Measurements from ENCODE around the gene TPD52L1.
"Not testable (repeated sequence)": the region's sequence is repeated elsewhere in the genome, so short reads cannot be mapped to it uniquely, and the experiment has no call there.

The TPD52L1 gene

DNA sequence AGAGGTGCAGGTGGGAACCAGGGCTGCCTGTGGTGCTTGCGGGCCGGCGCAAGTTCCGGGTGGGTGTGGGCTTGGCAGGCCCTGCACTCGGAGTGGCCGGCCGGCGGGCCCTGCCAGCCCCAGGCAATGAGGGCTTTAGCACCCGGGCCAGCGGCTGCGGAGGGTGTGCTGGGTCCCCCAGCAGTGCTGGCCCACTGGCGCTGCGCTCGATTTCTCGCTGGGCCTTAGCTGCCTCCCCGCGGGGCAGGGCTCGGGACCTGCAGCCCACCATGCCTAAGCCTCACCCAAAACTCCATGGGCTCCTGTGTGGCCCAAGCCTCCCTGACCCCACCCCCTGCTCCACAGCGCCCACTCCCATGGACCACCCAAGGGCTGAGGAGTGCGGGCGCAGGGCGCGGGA, 27.7 kb upstream of the TPD52L1 start:
- not testable (repeated sequence) for H3K4me1 ChIP-seq (ENCODE audit: control insufficient read depth, insufficient read depth, low read depth, low read length); H3K4ac ChIP-seq (ENCODE audit: low read depth in 1 of 2, low read length in 2 of 2); H3K23ac ChIP-seq (ENCODE audit: low read length in 2 of 2); H3K4me3 ChIP-seq (ENCODE audit: insufficient read depth in 1 of 2, low read depth in 1 of 2, low read length in 2 of 2); H3K36me3 ChIP-seq (ENCODE audit: control insufficient read depth in 1 of 2, insufficient read depth in 2 of 2, low read depth in 1 of 2, low read length in 2 of 2); H3K79me1 ChIP-seq (replicated peaks; ENCODE audit: low read length, poor library complexity, severe bottlenecking); DNase-seq; H3K14ac ChIP-seq (ENCODE audit: low read length in 2 of 2); H4K91ac ChIP-seq (ENCODE audit: low read length); H2BK120ac ChIP-seq (ENCODE audit: low read depth, low read length); H4K8ac ChIP-seq (ENCODE audit: low read length); H3K18ac ChIP-seq (ENCODE audit: low read depth in 1 of 2, low read length in 2 of 2); H2BK15ac ChIP-seq (ENCODE audit: low read depth, poor library complexity, severe bottlenecking); H3K9ac ChIP-seq (ENCODE audit: low read length); H3K9me3 ChIP-seq (ENCODE audit: control insufficient read depth, low read length); H3K4me2 ChIP-seq (ENCODE audit: low read length, poor library complexity, severe bottlenecking); H2AK5ac ChIP-seq (ENCODE audit: low read length, severe bottlenecking); H2AFZ ChIP-seq (ENCODE audit: low read depth, low read length); H3K27ac ChIP-seq (ENCODE audit: low read length, poor library complexity, severe bottlenecking); H2BK5ac ChIP-seq (ENCODE audit: low read depth, low read length, poor library complexity, severe bottlenecking); H3K27me3 ChIP-seq (ENCODE audit: control insufficient read depth in 1 of 2, insufficient read depth in 1 of 2, low read length in 2 of 2); H2BK12ac ChIP-seq (ENCODE audit: low read length in 2 of 2)
- 98% methylated on average over 11 of the region's 23 CpGs for WGBS

DNA sequence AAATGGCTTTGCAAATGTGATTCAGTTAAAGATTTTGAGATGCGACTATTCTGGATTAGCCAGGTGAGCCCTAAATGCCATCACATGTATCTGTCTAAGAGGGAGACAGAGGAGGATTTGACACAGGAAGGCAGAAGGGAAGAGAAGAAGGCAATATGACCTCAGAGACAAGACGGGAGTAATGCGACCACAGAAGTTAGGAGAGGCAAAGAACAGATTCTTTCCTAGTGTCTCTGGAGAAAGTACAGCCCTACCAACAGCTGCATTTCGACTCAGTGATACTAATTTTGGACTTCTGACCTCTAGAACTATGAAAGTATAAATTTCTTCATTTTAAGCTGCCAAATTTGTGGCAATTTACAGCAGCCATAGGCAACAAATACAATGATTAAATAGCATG, 24.2 kb upstream of the TPD52L1 start:
- no peak overlapping the region for H3K4me2 ChIP-seq (ENCODE audit: low read length, poor library complexity, severe bottlenecking)
- no peak overlapping the region for H2AFZ ChIP-seq (ENCODE audit: low read depth, low read length)
- no peak overlapping the region for H2BK120ac ChIP-seq (ENCODE audit: low read depth, low read length)
- no peak overlapping the region for H3K18ac ChIP-seq (ENCODE audit: low read depth in 1 of 2, low read length in 2 of 2)
- no peaks in the 10 kb centered on the region for H3K4me1 ChIP-seq (ENCODE audit: control insufficient read depth, insufficient read depth, low read depth, low read length)
- DNase-seq = no peak
- no peak overlapping the region for H3K4me3 ChIP-seq (ENCODE audit: insufficient read depth in 1 of 2, low read depth in 1 of 2, low read length in 2 of 2)
- no peak overlapping the region for H2AK5ac ChIP-seq (ENCODE audit: low read length, severe bottlenecking)
- H3K23ac ChIP-seq (ENCODE audit: low read length in 2 of 2) = no peak overlapping the region
- no peak overlapping the region for H3K9ac ChIP-seq (ENCODE audit: low read length)
- H2BK5ac ChIP-seq (ENCODE audit: low read depth, low read length, poor library complexity, severe bottlenecking) = no peak overlapping the region
- H4K91ac ChIP-seq (ENCODE audit: low read length) = no peak overlapping the region
- H3K9me3 ChIP-seq (ENCODE audit: control insufficient read depth, low read length) = no peaks in the 10 kb centered on the region
- no peak overlapping the region for H4K8ac ChIP-seq (ENCODE audit: low read length)
- 89% methylated on average over 3 of the region's 4 CpGs for WGBS
- H2BK12ac ChIP-seq (ENCODE audit: low read length in 2 of 2) = no peak overlapping the region
- no peak overlapping the region for H3K14ac ChIP-seq (ENCODE audit: low read length in 2 of 2)
- H3K79me1 ChIP-seq (replicated peaks; ENCODE audit: low read length, poor library complexity, severe bottlenecking) = no peaks in the 10 kb centered on the region
- H3K27ac ChIP-seq (ENCODE audit: low read length, poor library complexity, severe bottlenecking) = no peak overlapping the region
- no peak overlapping the region for H3K4ac ChIP-seq (ENCODE audit: low read depth in 1 of 2, low read length in 2 of 2)
- no peaks in the 10 kb centered on the region for H3K27me3 ChIP-seq (ENCODE audit: control insufficient read depth in 1 of 2, insufficient read depth in 1 of 2, low read length in 2 of 2)
- no peaks in the 10 kb centered on the region for H3K36me3 ChIP-seq (ENCODE audit: control insufficient read depth in 1 of 2, insufficient read depth in 2 of 2, low read depth in 1 of 2, low read length in 2 of 2)
- no peak overlapping the region for H2BK15ac ChIP-seq (ENCODE audit: low read depth, poor library complexity, severe bottlenecking)

DNA sequence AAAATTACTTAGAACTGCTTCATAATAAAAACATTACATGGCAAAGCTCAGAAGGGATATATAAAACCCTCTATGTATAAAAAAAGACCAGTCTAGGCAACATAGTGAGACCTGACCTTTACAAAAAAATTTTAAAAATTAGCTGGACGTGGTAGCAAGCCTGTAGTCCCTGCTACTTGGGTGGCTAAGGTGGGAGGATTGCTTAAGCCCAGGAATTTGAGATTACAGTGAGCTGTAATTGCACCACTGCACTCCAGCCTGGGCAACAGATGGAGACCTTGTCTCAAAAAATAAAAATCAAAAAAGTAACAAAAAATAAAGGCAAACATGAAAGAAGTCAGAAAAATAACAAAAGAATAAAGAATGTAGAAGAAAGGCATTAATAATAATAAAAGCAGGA, 21.5 kb upstream of the TPD52L1 start:
- H4K91ac ChIP-seq (ENCODE audit: low read length) = no peak overlapping the region
- H2BK5ac ChIP-seq (ENCODE audit: low read depth, low read length, poor library complexity, severe bottlenecking) = no peak overlapping the region
- no peak overlapping the region for H3K14ac ChIP-seq (ENCODE audit: low read length in 2 of 2)
- no peak overlapping the region for H3K9ac ChIP-seq (ENCODE audit: low read length)
- no peak for DNase-seq
- WGBS = 55% methylated on average over 1 of the region's 1 CpG
- H3K23ac ChIP-seq (ENCODE audit: low read length in 2 of 2) = no peak overlapping the region
- H3K36me3 ChIP-seq (ENCODE audit: control insufficient read depth in 1 of 2, insufficient read depth in 2 of 2, low read depth in 1 of 2, low read length in 2 of 2) = no peaks in the 10 kb centered on the region
- H3K18ac ChIP-seq (ENCODE audit: low read depth in 1 of 2, low read length in 2 of 2) = no peak overlapping the region
- H2BK15ac ChIP-seq (ENCODE audit: low read depth, poor library complexity, severe bottlenecking) = no peak overlapping the region
- no peak overlapping the region for H2BK120ac ChIP-seq (ENCODE audit: low read depth, low read length)
- no peaks in the 10 kb centered on the region for H3K79me1 ChIP-seq (replicated peaks; ENCODE audit: low read length, poor library complexity, severe bottlenecking)
- no peak overlapping the region for H2AK5ac ChIP-seq (ENCODE audit: low read length, severe bottlenecking)
- H2BK12ac ChIP-seq (ENCODE audit: low read length in 2 of 2) = no peak overlapping the region
- no peak overlapping the region for H4K8ac ChIP-seq (ENCODE audit: low read length)
- H3K4me3 ChIP-seq (ENCODE audit: insufficient read depth in 1 of 2, low read depth in 1 of 2, low read length in 2 of 2) = no peak overlapping the region
- no peak overlapping the region for H3K4ac ChIP-seq (ENCODE audit: low read depth in 1 of 2, low read length in 2 of 2)
- no peaks in the 10 kb centered on the region for H3K9me3 ChIP-seq (ENCODE audit: control insufficient read depth, low read length)
- no peaks in the 10 kb centered on the region for H3K27me3 ChIP-seq (ENCODE audit: control insufficient read depth in 1 of 2, insufficient read depth in 1 of 2, low read length in 2 of 2)
- no peak overlapping the region for H3K27ac ChIP-seq (ENCODE audit: low read length, poor library complexity, severe bottlenecking)
- H3K4me1 ChIP-seq (ENCODE audit: control insufficient read depth, insufficient read depth, low read depth, low read length) = no peaks in the 10 kb centered on the region
- H2AFZ ChIP-seq (ENCODE audit: low read depth, low read length) = no peak overlapping the region
- H3K4me2 ChIP-seq (ENCODE audit: low read length, poor library complexity, severe bottlenecking) = no peak overlapping the region

DNA sequence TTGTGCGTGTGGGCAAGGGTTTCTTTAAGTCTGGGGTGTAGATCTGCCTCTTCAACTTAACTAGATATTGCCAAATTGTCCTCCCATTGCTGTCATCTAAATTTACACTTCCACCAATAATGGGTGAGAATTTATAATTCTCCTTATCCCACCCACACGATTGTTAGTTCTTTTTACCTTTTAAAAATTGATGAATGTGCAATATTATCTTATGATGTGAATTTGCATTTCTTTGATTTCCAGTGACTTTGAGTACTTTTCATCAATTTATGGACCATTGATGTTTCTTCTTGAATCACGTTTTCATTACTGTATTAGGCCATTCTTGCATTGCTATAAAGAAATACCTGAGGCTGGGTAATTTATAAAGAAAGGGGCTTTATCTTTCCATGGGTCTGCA, 17.2 kb upstream of the TPD52L1 start:
- Histone ChIP-seq H2BK5ac (ENCODE audit: low read depth, low read length, poor library complexity, severe bottlenecking) (no peak overlapping the region), H3K4me1 (ENCODE audit: control insufficient read depth, insufficient read depth, low read depth, low read length) (no peaks in the 10 kb centered on the region), H3K9me3 (ENCODE audit: control insufficient read depth, low read length) (no peaks in the 10 kb centered on the region), H3K14ac (ENCODE audit: low read length in 2 of 2) (no peak overlapping the region), H3K23ac (ENCODE audit: low read length in 2 of 2) (no peak overlapping the region), H3K79me1 (replicated peaks; ENCODE audit: low read length, poor library complexity, severe bottlenecking) (no peaks in the 10 kb centered on the region), H2AFZ (ENCODE audit: low read depth, low read length) (no peak overlapping the region), H3K4me3 (ENCODE audit: insufficient read depth in 1 of 2, low read depth in 1 of 2, low read length in 2 of 2) (no peak overlapping the region), H2BK15ac (ENCODE audit: low read depth, poor library complexity, severe bottlenecking) (no peak overlapping the region), H3K4ac (ENCODE audit: low read depth in 1 of 2, low read length in 2 of 2) (no peak overlapping the region), H3K36me3 (ENCODE audit: control insufficient read depth in 1 of 2, insufficient read depth in 2 of 2, low read depth in 1 of 2, low read length in 2 of 2) (no peaks in the 10 kb centered on the region), H3K18ac (ENCODE audit: low read depth in 1 of 2, low read length in 2 of 2) (no peak overlapping the region), H3K9ac (ENCODE audit: low read length) (no peak overlapping the region), H2BK120ac (ENCODE audit: low read depth, low read length) (no peak overlapping the region), H2BK12ac (ENCODE audit: low read length in 2 of 2) (no peak overlapping the region), H4K91ac (ENCODE audit: low read length) (no peak overlapping the region), H3K27me3 (ENCODE audit: control insufficient read depth in 1 of 2, insufficient read depth in 1 of 2, low read length in 2 of 2) (no peaks in the 10 kb centered on the region), H4K8ac (ENCODE audit: low read length) (no peak overlapping the region), H3K4me2 (ENCODE audit: low read length, poor library complexity, severe bottlenecking) (no peak overlapping the region), H2AK5ac (ENCODE audit: low read length, severe bottlenecking) (no peak overlapping the region), H3K27ac (ENCODE audit: low read length, poor library complexity, severe bottlenecking) (no peak overlapping the region)
- WGBS = 81% methylated on average over 2 of the region's 3 CpGs
- no peak for DNase-seq

All from mesenchymal stem cell (in vitro differentiated cells and primary cell).